COLO829 (cell line): ENCODE results near the gene PGM5.
"Not testable (repeated sequence)": the region's sequence is repeated elsewhere in the genome, so short reads cannot be mapped to it uniquely, and the experiment has no call there.

Experiments used
- DNase-seq: peaks from one replicate; pipeline ENCODE4 v3.0.0; 2012; ENCODE audit warnings: low spot score

PGM5 gene

DNA sequence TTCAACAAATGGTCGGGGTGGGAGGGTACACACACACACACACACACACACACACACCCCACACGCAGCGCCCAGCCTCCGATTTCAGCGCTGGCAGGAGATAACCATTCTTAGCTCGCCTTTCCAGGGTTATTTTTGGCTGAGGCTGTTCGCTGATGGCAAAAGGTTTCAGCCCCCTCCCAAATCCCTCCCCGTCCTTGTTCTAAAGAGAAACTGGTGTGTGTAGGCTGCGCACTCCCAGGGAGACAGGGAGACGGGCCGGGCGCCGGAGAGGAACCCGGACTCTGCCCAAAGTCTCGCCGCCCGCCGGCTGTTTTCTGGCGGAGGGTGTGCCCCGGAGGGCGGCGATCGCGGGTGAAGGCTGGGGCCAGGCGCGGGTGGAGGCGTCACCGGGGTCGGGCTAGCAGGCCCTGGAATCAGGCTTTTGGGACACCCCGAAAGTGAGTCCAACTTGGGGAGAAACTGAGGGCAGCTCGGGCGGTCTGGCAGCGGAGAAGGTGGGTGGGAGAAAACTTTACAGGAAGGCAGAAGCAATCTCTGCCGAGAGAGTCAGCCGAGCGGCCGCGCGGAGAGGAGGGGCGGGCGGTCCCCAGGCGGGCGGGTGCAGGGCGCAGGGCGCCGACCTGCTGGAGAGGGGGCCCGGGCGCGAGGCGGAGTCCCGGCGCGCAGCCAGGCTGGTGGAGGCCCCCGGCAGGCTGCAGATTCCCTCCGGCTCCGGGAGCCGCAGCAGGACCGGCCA is at the start of gene PGM5:
PGM5 (plus strand) TSS at position 232 of the 739 bp plus-strand sequence. CDS start 517 bp downstream, outside the sequence.
- DNase-seq, result not testable (repeated sequence)

DNA sequence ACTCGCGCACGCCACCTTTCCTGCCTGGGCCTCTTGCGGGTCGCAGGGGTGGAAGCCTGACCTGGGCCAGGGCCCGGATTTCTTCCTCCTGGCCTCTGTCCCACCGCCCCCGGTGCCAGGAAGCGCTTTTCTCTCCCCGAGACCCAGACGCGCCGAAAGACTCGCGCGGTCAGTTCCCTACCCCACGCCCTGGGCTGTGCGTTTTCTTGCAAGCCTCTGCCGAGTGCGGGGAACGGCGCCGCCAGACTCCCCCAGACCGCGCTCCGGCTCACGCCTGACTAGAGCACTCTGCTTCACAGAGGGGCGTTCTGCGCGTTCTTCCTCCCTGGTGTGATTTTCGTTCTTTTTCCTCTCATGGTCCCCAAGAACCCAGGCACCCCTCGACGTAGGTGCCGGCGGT is 49.3 kb upstream of the PGM5 start:
- not testable (repeated sequence) for DNase-seq

DNA sequence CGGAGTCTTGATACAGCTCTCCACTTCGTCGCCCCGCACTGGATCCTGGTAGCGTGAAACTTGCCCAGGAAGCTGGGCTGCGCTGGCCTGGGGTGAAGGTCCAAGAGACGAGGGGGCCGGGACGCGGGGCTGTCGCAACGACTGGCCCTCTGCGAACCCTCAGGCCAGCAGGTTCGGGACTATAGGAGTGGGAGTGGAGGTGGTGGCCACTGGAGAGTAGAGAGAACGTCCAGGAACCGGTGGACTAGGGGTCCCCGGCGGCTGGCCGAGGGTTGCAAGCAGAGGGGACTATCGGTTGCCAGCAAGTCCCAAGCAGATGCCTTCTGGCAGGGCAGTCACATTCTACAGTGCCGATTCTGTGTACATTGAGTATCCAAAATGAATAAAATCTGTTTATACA is 48.8 kb upstream of the PGM5 start:
- not testable (repeated sequence) for DNase-seq

DNA sequence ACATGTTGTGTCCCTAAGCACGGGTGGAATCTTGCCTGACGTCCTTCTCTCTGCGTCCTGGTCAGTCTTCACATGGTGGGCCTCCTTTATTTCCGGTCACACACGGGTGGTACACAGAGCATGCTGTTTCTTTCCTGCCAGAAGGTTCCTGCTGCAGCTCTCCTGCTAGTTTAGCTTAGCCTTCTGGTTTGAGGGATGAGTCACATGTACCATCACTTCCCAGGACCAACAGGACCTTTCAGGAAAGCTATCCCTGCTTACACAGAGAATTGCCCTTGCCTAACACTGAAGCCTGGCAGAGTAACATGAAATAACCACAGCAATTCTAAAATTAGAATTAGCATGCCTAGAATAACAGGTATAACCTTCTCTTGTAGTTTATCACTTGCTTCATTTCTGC is 45.2 kb upstream of the PGM5 start:
- DNase-seq, result not testable (repeated sequence)

DNA sequence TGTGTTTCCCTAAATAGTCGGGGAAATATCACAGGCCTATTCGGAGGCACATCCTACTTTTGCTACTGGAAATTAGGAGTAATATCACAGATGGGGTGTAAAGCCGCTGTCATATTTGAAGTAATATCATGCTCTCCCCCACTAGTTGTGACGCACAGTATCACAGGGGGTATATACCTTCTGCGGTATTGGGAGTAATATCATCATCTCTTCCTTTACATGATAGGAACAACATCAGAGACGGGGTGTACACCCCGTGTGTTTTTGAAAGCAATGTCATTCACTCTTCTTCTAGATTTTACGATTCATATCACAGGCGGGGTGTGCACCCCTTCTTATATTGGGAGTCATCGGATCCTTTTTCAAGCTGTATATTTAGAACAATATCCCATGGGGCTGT is 38.2 kb upstream of the PGM5 start:
- not testable (repeated sequence) for DNase-seq

DNA sequence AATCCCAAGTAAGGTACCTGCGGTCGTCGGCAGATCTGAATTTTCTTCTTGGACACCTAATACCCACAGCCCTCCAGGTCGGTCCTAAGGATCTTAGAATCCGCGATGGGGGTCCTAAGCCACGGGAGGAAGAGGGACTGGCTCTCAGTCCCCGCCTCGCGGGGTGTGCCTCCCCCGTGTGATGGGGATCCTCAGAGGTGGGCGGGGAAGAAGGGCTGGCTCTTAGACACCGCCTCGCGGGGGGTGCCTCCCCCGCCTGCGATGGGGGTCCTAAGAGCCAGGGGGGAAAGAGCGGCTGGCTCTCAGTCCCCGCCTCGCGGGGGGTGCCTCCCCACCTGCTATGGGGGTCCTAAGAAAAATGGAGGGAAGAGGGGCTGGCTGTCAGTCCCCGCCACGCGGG is 32.7 kb upstream of the PGM5 start:
- DNase-seq, result not testable (repeated sequence)

DNA sequence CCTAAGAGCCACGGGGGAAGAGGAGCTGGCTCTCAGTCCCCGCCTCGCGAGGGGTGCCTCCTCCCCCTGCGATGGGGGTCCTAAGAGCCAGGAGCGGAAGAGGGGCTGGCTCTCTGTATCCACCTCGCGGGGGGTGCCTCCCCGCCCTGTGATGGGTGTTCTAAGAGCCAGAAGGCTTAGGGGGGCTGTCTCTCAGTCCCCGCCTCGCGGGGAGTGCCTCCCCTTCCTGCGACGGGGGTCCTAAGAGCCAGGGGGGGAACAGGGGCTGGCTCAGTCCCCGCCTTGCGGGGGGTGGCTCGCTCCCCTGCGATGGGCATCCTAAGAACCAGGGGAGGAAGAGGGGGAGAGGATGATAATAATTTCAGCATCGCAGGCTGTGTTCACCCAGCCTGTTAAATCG is 31.9 kb upstream of the PGM5 start:
- not testable (repeated sequence) for DNase-seq

DNA sequence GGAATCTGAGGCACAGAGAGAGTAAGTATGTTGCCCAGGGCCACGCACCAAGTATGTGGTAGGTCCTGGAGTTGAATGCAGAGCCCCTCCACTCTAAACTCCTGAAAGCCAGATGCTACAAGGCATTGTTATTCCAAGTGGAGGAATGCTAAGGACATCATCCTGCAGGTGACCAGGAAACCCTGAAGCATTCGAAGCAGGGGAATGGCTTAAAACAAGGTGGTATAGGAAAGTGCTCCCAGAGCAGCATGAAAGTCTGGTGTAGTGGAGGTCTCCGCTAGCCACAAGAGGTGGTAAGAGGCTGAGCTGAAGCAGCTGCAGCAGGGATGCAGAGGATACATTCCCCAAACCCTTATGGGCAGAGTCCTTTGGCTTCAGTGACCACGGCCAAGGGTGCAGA is 27.3 kb upstream of the PGM5 start:
- not testable (repeated sequence) for DNase-seq

DNA sequence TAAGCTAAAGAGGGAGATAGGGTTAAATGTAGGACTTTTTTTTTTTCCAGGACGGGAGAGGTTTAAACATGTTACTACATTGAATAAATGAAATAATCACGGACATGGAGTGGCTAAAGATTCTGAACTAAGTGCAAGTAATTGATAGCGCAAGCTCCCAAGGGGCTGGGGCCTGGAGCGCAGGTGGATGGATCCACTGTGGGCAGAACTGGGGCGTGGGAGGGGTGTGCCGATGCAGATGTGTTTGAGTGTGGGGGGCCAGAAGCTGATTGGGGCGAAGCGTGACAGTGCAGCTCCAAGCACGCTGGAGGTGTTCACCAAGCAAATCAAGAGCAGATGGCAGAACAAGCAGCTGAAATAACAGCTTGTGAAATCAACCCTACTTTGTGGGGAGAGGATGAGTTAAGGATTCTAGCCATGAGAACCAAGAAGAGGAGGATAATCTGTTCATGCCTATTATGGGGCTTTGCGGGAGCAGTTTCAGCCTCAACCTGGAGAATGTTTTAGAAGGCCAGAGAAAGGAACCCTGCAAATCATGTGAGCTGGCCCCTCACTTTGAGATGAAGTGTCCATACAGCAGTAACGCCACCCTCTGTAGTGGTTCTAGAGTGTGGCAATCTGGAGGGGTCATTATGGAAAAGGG is 25.8 kb upstream of the PGM5 start:
- not testable (repeated sequence) for DNase-seq

DNA sequence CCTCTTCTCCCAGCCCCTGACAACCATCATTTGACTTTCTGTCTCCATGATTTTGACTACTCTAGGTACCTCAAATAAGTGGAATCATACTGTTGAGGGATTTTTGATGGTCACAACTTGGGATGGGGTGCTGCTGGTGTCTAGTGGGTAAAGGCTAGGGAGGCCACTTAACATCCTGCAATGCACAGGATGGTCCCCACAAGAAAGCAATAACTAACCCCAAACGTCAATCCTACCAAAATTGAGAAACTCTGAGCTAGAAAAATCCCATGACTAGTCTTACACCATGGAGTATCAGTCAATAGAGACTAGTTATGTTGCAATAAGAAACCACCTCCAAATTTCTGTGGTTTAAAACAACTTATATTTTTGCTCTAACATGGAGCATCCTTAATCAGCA is 24.3 kb upstream of the PGM5 start:
- DNase-seq, result not testable (repeated sequence)

DNA sequence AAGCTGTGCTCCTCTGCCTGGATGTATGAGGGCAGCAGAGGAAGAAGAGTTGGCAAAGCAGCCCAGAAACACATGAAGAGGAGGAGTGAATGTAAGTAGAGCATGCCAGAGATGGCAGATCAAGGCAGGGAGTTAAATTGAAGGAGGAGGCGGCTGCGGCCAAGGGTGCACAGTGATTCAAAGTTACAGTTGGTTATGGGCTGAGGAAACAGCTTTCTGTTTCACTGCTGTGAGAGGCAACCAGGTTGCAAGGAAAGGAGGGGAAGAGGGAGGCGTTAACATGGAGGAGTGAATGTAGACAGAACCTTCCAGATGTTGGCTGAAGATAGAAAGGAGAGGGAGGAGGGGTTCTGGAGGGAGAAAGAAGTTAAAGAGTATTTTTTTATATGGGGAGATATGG is 20.5 kb upstream of the PGM5 start:
- not testable (repeated sequence) for DNase-seq

DNA sequence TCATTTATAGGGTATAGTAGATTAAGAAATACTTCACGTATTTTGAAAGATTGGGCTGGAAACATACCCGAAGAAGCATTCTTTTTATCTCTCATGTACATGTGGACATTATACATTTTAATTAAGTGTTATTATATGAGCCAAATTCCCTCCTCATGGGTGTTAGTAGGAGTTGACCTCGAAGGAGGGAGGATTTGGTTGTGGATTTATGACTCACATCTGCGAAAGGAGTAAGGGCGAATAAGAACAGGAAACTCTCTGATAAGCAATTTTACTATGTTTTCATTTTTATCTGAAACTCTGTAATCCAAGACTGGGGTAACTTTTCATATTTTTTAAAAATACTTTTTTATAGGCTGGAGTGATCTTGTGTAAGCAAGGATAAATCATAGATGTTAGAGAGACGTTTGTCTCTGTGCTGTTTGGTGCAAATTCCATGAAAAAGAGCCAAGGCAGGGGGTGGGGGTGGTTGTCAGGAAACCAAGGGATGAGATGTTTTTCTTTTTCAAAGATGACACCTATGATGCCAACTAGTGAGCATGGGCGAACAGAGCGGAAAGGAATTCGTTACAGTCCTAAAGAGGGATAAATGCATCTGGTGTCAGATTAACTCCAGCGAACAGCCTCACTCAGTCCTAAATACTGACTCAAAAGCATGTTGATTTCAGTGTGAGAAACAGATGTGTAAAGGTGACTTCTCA is 19.6 kb upstream of the PGM5 start:
- DNase-seq, result not testable (repeated sequence)

DNA sequence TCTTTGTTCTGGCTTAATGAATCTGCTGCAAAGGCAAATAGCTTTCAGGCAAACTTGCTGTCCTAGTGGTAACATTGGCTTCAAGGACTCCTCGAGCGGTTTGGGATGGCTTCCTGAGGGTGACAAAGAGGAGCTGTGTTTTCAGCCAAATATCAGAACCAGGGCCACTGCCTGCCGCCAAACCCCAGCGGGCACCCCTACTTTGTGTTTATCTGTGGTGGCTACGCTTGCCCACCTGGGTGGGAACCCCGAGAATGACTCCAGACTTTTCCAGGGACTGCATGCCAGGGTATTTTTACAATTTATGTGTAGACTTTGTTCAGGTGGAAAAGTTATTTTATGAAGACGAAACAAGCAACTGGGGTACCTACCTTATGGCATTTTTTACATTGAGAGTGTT is 18.4 kb upstream of the PGM5 start:
- DNase-seq, result not testable (repeated sequence)

DNA sequence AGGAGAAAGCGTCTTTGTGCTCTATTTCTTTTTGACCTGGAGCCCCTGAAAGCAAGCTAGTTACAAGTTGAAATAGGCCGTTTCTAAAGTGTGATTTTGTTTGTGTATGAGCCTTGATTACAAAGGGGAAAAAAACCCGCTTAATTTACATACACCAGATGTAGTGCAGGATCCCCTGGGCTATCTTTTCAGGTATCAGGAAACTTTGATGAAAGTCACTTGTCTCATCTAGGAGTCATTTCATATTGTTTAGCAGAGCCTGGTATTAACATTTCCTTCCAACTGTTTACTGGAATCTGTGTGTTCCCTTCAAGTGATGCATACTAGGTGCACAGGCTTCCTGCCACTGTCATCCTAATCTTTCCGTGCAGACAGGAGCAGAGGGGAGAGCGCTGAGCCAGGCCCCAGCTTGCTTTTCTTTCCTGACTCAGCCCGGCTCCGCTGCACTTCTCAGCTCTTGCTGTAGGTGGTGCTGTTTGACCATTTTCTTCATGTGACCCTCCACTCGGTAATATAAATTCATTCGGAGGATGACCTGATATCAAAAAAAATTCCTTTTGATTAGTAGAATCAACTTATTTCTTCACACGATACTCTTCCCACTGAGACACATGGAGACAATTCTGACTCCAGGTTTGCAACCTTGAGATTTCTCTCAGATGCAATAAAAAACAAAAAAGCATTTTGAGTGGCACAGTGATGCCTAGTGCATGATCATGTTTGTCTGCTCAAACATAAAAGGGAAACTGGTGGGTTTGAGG is 14.0 kb upstream of the PGM5 start:
- not testable (repeated sequence) for DNase-seq

DNA sequence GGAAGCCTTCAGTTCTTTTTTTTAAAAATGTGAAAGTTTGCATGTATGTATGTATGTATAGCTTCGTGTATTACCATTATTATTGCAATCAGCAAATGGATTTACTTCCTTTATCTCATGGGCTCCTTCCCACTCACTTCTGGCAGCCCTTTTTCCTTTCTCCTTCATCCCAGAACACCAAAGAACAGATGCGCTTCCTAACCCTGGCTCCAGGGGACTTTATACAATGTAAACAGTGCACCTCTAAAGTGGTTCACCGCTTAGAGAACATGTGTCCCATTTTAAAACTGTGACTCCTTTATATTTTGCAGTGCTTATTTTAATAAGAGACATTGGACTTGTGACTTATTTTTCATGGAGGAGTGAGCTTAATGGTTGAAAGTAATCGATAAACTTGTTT is 13.2 kb upstream of the PGM5 start:
- DNase-seq, result not testable (repeated sequence)

DNA sequence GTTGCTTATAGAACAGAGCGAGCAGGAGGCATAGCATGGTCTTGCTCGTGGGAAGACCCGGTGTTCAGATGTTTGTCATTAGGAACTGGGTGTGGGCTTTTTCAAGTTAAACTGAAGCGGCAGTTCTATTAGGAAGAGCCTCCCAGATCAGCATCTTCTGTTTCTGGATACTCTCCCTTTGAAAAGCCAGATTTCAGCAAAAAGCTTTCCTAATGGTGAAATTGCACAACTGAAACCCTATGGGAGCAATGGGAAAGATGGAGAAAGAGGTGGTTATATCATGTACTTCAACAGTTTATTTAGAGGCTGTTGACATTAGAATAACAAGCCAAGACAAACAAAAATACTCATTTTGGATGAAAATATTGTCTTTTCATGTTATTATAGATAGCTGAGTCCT is 12.4 kb upstream of the PGM5 start:
- not testable (repeated sequence) for DNase-seq

DNA sequence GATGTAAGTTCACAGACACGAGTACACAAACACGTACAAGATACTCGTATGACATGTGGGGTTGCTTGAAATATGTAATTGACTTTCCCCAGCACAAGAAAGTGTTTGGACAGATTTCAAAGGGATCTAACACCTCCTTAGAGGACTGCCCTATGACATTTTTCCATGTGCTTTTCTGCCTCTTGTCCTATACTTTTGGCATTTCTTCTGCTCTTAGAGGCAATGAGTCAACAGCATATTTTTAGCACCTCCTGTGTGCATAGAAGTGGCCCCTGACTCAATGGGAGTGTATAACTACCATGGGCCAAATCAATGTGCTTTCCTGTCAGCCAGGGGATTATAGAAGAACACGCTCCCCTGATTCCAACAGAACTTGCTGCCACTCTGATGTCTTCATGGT is 4.7 kb upstream of the PGM5 start:
- not testable (repeated sequence) for DNase-seq

DNA sequence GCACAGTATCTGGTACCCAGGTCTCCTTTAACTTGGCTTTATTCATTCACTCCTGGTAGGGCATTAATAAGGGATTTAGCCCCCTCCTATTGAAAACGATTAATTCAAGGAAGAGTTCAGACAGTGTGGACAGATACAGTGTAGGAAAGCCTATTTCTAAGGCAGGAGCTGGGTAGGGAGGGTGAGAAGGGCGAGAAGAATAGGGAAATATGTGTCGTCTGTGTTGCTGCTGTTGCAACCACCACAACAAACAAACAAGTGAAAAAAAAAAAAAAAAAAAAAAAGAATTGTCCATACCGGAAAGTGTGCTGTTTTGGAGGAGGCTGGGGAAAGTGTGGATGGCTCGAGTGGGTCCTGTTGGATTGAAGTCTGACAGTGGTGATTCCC is 425 bp upstream of the PGM5 start:
- not testable (repeated sequence) for DNase-seq

DNA sequence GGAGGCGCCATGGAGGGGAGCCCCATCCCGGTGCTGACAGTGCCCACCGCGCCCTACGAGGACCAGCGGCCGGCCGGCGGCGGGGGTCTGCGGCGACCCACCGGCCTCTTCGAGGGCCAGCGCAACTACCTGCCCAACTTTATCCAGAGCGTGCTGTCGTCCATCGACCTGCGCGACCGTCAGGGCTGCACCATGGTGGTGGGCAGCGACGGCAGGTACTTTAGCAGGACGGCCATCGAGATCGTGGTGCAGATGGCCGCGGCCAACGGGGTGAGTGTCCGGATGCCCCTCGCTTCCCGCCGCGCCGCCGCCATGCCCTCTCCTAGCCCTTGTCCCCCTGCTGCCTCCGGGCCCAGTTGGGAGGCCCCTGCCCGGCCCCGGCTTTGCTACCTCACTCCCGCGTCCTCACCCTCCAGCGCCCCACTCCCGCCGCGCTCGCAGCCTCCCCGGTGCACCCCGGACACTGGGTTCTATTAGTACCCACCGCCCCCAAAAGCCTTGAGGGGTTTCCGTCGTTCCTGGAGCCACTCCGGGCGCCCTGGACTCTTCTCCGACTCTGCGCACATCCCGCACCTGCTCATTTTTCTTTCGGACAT is 806 bp downstream of the PGM5 start:
- DNase-seq, result not testable (repeated sequence)

DNA sequence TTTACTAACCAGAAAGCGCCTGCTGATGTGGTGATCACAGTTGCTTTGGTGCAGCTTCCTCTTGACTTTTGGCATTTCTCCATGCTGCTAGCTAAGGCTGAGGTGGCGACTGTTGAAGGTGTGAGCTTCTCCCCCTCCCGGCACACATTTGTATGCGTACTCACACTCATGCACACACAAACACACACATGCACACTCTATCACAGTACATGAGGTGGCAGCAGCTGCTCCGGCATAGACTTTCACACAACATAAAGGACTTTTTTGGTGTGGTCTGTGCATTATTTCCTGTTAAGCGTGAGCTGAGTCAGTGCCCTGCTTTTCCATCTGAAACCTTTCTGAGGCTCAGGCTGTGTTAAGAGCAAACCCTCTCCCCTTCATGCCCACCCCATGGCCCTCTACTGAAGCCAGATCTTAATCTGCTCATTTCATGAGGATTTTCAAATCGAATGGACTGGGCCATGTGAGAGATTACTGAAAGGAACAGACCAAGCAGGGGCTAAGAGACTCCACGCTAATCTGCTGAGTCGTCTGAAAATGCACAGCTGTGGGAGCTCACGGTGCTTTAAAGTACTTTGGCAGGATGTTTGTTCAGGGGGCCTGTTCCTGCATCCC is 10.6 kb downstream of the PGM5 start:
- not testable (repeated sequence) for DNase-seq

DNA sequence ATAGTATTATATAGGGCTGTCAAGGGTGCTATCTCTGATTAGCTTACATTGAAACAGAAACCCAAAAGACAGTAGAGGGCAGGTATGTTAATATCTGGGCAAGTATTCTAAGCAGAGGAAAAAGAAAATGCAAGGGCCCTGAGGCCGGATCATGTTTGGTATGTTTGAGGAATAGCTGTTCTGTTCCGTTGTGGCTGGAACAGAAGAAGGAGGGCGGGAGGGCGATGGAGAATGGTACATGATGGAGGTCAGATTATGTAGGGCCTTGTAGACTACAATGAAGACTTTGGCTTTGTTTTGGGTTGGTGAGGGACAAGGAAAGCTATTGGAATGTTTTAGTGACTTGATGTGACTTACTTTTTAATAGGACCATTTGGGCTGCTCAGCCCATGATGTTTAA is 19.4 kb downstream of the PGM5 start:
- DNase-seq, result not testable (repeated sequence)
